Central memory CD4-positive, alpha-beta T cell (primary cell): ENCODE data around the gene POLR2J2.
"Not testable (repeated sequence)": the region's sequence is repeated elsewhere in the genome, so short reads cannot be mapped to it uniquely, and the experiment has no call there.

ENCODE experiments used
- DNase-seq: peaks from one replicate; pipeline ENCODE4 v3.0.0; 2022
- total RNA-seq, 3 experiments: gene quantifications; one replicate each; lab custom pipeline; 2026; lab: John Stamatoyannopoulos, UW

POLR2J2 gene
- total RNA-seq, result 0.35 to 6.9 (median 1.0) reads per million in 3 experiments

DNA sequence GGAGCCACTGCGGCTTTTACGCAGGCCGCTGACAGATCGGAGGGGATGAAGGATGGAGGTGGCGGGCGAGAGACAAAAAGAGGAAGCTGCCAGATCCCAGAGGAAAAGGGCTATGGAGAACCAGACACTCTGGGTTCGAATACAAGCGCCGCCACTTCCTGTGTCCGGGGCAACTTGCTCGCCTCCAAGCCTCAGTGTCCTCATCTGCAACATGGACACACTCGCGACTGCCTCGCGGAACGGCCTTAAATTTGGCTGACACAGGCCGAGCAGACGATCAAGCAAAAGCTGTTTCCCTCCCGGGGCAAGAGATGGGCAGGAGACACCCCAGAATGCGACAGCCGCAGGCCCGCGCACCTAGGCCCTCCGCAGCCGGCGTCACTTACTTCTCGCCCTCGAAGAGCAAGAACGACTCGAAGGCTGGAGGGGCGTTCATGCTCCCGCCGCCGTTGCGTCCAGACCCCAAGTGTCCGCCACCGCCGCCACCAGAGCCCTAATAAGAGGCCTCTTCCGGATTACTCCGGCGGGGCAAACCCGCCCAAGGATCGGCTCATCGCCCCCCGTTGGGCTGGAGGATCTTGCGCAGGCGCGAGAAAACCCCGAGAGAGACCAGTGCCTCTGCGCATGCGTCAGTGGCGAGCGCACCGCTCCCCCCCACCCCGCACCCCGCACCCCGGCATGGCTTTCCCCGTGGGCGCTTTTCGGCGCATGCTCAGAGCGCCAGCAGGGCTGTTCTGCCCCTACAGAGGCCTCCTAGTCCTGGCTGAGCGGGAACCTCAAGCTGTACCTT lies at the start of gene POLR2J2:
TSS of gene POLR2J2 (minus strand) at position 498 of the 790 bp plus-strand sequence. CDS start at position 436, 62 bp downstream.
- not testable (repeated sequence) for DNase-seq

- not testable (repeated sequence) for DNase-seq
Observed at GRCh38 chr7:102718491-102718890, 47.0 kb upstream of the POLR2J2 start.

GRCh38 chr7:102715718-102716117 lies 44.3 kb upstream of the POLR2J2 start:
- DNase-seq, result peak; percentile 1

DNA sequence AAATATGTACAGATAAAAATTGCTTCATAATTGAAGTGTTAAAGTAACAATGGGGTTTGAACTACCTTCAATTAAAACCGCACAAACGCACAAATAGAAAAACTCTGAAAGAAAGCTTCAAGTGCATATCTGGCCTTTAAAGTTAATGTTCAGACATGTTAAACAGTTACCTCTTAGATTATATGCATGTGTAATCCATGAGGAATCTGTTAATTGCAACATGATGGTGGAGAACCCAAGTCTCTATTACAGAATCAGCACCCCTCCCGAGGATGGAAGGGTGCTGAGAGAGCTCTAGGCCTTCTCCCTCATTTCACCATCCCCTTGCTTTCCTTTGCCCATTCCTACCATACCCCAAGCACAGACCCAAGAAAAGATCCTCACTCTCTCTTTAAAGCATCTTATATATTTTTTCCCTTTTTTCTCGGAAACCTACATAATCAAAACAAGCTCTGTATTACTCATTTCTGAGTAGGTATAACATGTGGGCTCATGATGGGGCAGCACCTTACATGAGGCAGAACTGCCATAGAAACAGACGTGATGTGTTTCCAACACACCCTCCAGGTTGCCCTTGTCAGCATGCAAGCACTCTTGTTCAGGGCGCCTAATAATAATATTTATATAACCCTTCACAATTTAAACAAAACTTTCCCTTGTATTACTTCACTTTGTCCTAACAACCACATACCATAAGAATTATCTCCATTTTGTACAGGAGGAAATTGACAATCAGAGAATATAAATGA lies 43.5 kb upstream of the POLR2J2 start:
- DNase-seq, result not testable (repeated sequence)

- DNase-seq, result not testable (repeated sequence)
Observed at GRCh38 chr7:102713691-102714080, 42.2 kb upstream of the POLR2J2 start.

GRCh38 chr7:102713011-102713690 lies 41.7 kb upstream of the POLR2J2 start:
- DNase-seq, result not testable (repeated sequence)

- DNase-seq, result not testable (repeated sequence)
Observed at GRCh38 chr7:102698962-102699750, 27.7 kb upstream of the POLR2J2 start.

- not testable (repeated sequence) for DNase-seq
Observed at GRCh38 chr7:102697642-102698512, 26.4 kb upstream of the POLR2J2 start.

GRCh38 chr7:102696009-102696408 lies 24.5 kb upstream of the POLR2J2 start:
- DNase-seq, result not testable (repeated sequence)

GRCh38 chr7:102695033-102695552 lies 23.6 kb upstream of the POLR2J2 start:
- DNase-seq, result not testable (repeated sequence)

DNA sequence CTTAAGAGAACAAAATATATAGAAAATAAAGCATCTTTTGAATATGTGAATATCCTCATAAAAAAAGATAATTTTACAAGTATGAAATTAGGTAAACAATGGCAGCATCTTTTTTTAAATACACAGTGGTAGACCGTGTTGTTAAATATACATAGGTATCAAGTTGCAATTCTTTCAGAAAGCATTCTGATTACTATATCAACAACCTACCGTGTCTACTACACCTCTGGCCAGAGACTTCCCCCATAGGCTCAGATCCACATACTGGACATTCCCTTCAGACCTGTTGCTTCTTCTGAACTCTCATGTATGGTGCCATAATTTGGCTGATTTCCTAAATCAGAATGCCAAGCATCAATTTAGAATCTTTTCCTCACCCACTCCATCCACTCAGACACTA lies 22.5 kb upstream of the POLR2J2 start:
- DNase-seq, result not testable (repeated sequence)

DNA sequence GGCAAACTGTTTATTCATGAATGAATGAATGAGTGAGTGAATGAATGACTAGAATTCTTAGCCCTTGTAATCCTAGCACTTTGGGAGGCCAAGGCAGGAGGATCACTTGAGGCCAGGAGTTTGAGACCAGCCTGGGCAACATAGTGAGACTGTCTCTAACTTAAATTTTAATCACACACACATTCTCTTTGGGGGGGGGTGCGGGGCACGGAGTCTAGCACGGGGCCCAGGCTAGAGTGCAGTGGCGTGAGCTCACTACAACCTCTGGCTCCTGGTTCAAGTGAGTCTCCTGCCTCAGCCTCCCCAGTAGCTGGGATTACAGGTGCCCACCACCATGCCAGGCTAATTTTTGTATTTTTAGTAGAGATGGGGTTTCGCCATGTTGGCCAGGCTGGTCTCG lies 19.1 kb upstream of the POLR2J2 start:
- DNase-seq, result not testable (repeated sequence)

- peak; percentile 41 for DNase-seq
Observed at GRCh38 chr7:102689436-102690282, 18.2 kb upstream of the POLR2J2 start.

DNA sequence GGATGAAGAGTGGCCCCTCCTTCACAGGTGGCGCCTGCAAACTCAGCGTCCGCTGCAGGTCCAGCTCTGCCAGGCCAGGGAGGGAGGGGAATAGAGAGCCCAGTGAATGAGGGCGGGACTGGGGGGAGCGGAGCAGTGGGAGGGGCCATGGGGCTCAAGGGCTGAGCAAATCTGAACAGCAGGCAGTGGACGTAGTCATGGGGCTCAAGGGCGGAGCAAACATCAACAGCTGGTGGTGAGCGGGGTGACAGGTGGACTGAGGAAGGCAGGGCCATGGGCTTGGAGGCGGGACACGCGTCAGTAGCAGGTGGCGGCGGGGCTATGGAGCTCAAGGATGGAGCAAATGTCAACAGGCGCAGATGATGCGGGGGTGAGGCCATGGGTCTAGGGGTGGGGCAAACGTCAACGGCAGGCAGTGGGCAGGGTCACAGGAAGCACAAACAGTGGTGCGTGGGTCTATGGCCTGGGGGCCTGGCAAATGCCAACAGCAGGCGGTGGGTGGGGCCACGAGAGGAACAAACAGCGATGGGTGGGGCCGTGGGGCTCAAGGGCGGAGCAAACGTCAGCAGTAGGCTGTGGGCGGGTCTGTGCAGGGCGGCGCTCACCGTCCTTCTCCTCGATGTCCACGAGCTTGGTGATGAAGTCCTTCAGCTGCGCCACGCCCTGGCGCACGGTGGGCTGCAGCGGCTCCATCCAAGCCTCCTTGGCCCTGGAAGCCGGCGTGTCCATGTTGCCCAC lies 17.0 kb upstream of the POLR2J2 start:
- not testable (repeated sequence) for DNase-seq

- DNase-seq, result not testable (repeated sequence)
Observed at GRCh38 chr7:102682560-102682959, 11.1 kb upstream of the POLR2J2 start.

DNA sequence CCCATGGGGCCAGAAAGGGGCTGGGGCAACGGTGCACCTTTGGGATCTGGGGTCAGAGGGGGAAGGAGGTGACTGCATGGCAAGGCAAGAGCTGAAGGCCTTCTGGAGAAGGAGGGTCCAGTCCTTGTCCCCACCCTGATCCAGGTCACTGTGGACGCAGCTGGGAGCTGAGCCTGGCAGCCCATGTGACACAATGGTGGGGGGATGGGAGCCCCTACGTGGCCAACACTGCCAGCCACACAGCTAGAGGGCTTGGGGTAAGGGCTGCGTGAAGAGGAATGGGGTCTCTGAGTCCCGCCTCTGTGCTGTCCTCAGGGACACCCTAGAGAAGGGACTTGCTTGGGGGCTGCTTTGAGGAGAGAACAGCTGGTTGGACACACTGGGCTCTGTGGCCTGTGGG lies 9.3 kb upstream of the POLR2J2 start:
- DNase-seq, result not testable (repeated sequence)

DNA sequence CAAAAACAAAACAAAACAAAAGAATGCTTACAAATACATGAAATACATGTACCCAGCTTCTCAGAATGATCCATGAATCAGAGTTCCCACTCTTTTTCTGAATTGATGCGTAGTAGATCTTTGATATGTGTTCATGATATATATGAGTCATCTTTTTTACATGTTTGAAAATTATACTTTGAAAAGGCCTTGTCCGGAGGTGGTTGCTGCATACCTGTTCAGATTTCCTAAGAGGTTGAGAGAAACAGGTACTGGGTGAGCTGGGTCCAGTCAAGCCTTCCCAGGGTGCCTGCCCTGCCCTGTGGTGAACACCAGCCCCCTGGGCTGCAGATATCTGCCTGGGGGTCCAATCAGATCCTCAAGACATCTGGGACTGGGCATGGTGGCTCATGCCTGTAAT lies 4.1 kb upstream of the POLR2J2 start:
- not testable (repeated sequence) for DNase-seq

- DNase-seq, result not testable (repeated sequence)
Observed at GRCh38 chr7:102673447-102674067, 2.1 kb upstream of the POLR2J2 start.

GRCh38 chr7:102671956-102672307 lies 469 bp upstream of the POLR2J2 start:
- DNase-seq, result not testable (repeated sequence)
